ENCODE data around the gene KRTAP23-1.

KRTAP23-1 gene

DNA sequence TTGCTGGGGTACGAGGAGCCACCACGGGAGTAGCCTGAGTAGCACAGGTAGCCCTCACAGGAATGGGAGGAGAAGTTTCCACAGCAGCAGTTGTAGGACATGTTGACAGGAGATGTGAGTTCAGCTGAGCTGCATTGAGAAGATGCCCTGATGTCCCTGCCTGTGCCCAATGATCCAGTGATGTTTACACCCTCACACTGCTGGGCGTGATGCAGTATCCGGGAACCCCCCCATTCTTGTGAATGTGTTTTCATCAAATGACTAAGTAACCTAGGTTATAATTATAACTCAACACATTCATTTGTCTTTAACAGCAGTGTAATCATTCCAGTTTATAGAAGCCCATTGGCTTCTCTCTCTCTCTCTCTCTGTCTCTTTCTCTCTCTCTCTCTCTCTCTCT, at the start of gene KRTAP23-1:
TSS of gene KRTAP23-1 (minus strand) at position 101 of the 400 bp plus-strand sequence. CDS start at position 101, 0 bp downstream.
- DNase-seq, result no peak

- no peak for DNase-seq
Measured at GRCh38 chr21:30395731-30396130, 47.3 kb upstream of the KRTAP23-1 start, which contains the start of gene KRTAP13-1. Gene KRTAP13-1 (plus strand): TSS chr21:30396031. CDS start chr21:30396087, 56 bp downstream.

DNA sequence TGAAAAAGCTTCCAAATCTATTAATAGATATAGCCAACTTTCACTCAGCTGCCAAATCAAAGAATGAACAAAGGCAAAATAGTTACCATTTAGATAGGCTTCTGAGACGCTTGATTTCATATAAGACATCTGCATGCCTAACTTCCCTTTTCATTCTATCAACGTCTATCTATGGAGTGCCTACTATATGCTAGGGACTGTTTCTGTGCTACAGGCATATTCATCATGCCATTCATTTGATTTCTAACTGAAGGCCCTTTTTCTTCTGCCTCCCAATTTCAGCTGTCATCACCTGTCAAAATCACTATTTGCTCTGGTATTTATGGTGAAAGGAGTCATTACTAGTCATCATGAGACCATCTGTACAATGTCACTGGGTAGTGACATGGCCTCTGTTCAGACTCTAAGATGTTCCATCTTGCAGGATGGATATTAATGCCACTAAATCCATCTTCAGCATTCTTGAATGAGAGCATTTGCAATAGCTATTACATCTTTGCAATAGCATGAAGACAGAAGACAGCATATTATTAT, 43.2 kb upstream of the KRTAP23-1 start:
- peak in 1 of 2 experiments; percentile 36 for DNase-seq

GRCh38 chr21:30382201-30382600, 33.8 kb upstream of the KRTAP23-1 start:
- no peak for DNase-seq

GRCh38 chr21:30372139-30372770, 23.8 kb upstream of the KRTAP23-1 start, which contains the start of gene KRTAP13-2:
Gene KRTAP13-2 (minus strand): TSS chr21:30372271. CDS start chr21:30372213, 58 bp downstream.
- no peak for DNase-seq

DNA sequence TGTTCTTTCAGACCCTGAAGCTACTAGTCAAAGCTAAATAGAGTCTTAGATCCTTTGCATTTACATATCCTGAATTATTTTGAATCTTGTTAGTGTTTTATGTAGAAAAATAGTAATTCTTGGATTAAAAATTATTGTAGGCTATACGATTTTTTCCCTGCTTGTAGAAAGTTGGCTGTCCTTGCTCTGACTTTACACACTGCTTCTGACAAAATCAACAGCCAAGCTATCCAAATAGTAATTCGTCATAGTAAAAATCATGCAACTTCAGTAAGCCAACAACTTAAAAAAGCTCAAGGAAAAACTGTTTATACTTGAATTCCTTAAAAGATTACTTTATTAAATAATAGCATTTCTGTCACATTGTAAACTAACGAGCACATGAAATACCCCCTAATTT, 7.5 kb upstream of the KRTAP23-1 start:
- no peak for DNase-seq

DNA sequence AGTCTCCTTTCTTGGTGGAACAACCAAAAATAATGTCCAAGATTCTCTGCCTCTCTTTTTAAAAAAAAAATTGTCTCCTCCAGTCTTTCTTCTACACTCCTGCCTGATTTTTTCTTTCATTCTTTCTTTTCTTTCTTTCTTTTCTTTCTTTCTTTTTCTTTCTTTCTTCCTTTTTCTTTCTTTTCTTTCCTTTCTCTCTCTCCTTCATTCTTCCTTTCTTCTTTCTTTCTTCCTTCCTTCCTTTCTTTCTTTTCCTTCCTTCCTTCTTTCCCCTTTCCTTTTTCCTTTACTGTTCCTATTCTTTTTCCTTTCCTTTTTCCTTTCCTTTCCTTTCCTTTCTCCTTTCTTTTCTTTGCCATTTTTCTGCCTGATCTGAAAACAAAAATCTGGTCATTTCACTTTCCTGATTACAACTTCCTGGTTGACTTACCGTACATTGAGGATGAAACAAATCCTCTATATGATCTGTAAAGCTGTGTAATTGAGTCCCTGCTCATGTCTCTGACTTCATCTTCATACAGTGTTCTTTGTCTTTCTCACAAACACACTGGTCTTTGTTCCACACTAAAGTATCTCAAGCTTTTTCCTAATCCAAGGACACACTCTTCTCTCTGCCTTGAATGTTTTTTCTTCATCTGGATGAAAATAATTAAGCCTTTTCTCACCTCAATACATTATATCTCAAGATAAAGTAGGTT, 6.1 kb upstream of the KRTAP23-1 start:
- no peak for DNase-seq

- DNase-seq, result no peak
Measured at GRCh38 chr21:30351534-30351933, 3.1 kb upstream of the KRTAP23-1 start.

GRCh38 chr21:30349572-30349971, 1.2 kb upstream of the KRTAP23-1 start:
- no peak for DNase-seq

DNA sequence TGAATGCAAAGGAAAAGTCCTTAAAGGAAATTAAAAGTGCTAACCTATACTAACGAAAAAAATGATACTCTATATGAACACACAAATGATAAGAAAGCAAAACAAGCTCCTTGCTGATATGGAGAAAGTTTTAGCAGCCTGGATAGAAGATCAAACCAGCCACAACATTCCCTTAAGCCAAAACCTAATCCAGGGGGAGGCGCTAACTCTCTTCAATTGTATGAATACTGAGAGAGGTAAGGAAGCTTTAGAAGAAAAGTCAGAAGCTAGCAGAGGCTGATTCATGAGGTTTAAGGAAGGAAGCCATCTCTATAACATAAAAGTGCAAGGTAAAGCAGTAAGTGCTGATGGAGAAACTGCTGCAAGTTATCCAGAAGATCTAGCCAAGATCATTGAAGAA, 3.4 kb downstream of the KRTAP23-1 start:
- no peak for DNase-seq

- DNase-seq, result peak in 1 of 2 experiments; percentile 71
Measured at GRCh38 chr21:30340714-30341573, 7.5 kb downstream of the KRTAP23-1 start.

DNA sequence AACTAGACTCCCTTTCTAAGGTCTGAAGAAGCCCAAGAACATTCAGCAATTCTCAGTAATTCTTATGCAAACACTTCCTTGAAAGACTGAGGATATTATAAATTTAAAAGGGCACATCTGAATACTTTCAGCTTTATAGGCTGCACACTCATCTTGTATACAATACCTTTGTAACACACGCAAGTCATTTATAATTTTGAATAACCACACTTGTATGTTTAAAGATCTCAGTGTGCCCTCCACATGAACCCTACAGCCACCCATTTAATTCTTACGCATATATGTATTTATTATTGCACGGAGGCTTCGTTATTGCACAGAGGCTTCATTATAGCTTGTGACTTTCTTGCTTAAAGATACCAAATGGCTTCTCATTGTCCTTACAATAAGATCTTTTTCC, 9.7 kb downstream of the KRTAP23-1 start:
- DNase-seq, result no peak

DNA sequence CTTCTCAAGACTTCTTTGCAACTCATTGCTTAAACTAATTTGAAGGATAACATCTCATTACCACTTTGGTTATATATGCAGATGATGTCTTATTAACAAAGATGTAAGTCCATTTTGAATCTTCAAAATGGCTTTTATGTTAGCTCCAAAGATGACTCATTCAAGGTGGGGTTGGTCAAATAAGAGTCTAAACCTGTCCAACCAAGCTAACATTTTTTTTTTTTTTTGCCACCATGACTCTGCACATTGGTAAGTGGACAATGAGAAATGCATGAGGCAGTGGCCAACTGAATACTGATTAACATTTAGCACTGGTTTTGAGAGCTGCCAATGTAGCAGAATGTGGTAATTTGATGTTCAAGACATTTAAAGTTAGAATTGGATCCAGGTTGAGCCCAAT, 10.6 kb downstream of the KRTAP23-1 start:
- no peak for DNase-seq

DNA sequence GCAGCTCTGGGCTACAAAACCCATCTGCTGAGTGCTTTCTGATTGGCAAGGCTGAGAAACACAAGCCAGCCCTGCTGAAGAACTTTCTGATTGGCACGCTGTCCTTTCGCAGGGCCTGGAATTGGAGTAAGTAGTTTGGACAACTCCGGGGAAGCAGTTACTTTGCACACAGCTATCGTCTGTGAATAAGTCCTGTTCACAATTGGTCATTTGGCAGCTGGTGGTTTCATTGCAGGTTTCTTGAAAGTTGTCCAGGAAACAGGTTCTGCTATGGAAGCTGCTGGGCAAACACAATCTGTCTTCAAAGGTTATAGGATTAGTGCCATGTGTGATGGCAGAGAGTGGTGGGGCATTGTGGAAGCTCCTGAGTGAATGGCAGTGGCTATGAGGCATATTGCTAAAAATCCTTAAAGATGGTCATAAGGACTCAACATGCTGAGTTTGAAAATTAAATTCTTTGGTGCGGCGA, 11.1 kb downstream of the KRTAP23-1 start, which contains the start of gene KRTAP27-1:
TSS of gene KRTAP27-1 (minus strand) at position 419 of the 469 bp plus-strand sequence. CDS start at position 393, 26 bp downstream.
- peak in 1 of 2 experiments; percentile 13 for DNase-seq

DNA sequence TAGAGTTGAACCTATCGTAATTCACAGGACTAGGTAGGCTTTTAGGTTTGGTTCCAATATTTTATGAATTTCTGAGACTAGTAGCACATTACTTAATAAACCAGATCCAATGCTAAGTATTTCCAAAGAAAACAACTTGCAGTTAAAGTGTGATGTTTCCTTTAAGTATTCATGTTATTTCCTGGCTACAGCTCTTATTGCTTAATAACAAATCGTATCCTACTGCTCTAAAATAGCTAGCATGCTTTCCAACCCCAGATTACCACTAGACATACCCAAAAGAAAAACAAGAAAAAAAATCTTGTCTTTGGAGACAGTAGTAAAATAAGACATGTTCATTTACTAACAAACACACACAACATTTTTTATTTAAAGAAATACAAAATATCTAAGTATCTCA, 11.8 kb downstream of the KRTAP23-1 start:
- no peak for DNase-seq

- DNase-seq, result no peak
Measured at GRCh38 chr21:30333736-30334135, 14.7 kb downstream of the KRTAP23-1 start.

DNA sequence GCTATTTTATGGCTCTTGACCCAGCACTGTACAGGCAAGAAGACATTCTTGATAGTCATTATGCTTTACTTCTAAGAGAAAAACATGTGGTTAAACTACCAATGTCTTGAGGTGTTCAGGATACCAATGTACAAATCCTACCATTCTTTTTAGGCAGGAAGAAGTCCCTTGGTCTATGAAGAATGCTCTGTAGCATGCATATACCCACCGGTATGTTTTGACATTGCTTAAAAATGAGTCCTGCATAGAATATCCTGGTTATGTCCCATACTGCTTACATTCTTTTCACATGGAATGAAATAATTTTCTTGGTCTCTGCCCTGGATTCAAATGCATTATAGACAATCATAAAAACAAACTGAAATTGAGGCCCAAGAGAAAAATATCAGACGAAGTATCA, 15.7 kb downstream of the KRTAP23-1 start:
- no peak for DNase-seq

DNA sequence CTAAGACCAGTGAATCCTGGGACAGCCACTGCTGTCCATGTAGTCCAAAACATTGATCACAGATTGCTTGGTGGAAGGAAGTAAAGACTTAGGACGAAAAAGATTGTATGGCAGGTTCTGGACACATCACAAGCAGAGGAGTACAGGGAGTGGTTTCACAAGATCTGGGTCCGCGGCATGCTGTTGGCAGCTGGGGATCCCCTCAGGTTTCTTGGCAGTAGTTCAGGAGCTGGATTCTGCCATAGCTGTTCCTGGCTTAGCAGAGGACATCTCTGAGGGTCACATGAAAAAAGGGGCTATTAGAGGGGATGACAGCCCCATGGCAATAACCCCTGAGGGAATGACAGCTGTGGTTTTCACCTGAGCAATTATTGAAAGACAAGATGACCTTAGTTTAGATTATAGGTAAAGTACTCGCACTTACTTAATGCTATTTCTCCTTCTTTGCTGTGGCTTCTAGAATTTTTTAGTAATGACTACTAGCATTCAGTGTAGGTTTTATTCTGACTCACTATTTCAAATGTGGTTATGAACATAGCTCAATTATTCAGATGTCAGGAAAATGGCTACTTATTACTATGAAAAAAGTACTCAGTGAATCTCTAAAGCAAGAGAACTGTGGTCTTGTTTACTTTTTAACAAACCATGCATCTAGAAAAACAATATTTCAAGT, 19.1 kb downstream of the KRTAP23-1 start:
- no peak for DNase-seq

- no peak for DNase-seq
Measured at GRCh38 chr21:30326390-30326789, 22.0 kb downstream of the KRTAP23-1 start.

GRCh38 chr21:30320215-30320614, 28.2 kb downstream of the KRTAP23-1 start, which contains the start of gene KRTAP26-1:
Gene KRTAP26-1 (minus strand): TSS chr21:30320315. CDS start chr21:30320035, 280 bp downstream.
- DNase-seq, result no peak

DNA sequence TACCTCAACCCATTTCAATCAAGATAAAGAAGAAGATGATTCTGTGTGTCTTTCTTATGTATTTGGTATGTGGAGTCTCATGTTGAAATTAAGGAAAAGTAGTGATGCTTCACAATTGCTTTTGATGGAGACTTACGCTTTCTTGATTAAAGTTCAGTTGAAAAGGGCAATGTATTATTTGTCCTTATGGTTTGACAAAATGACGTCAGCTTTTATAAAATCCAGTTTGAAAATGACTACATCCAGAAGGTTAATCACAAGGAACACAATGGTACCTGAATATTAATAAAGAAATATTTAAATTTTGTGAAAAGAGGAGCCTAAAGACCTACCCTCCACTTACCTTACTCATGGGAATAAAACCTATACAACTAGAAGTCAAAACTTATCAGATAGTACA, 32.7 kb downstream of the KRTAP23-1 start:
- DNase-seq, result no peak

GRCh38 chr21:30306884-30307283, 41.5 kb downstream of the KRTAP23-1 start:
- peak; percentile 62 to 79 for DNase-seq

All from NCI-H524 (cell line).